IPS-15b (cell line): ENCODE results near the gene LHX1.

Source experiments
- H3K27me3 ChIP-seq: one replicate; pipeline ENCODE4 v1.6.1; 2013; ENCODE audit warnings: low read length; ENCODE audit not compliant: control insufficient read depth, insufficient read depth
- H3K36me3 ChIP-seq: one replicate; pipeline ENCODE4 v1.6.1; 2013; ENCODE audit warnings: low read length; ENCODE audit not compliant: control insufficient read depth, insufficient read depth
- H3K4me1 ChIP-seq: one replicate; pipeline ENCODE4 v1.6.1; 2013; ENCODE audit warnings: mild to moderate bottlenecking, low read length; ENCODE audit not compliant: control insufficient read depth, insufficient read depth
- H3K4me3 ChIP-seq: one replicate; pipeline ENCODE4 v1.5.1; 2013; ENCODE audit warnings: low read depth, low read length
- H3K9ac ChIP-seq: one replicate; pipeline ENCODE4 v1.6.1; 2013; ENCODE audit warnings: low read depth, mild to moderate bottlenecking, low read length
- H3K9me3 ChIP-seq: one replicate; pipeline ENCODE4 v1.6.1; 2013; ENCODE audit warnings: mild to moderate bottlenecking, low read length; ENCODE audit not compliant: control insufficient read depth, insufficient read depth

LHX1 gene

DNA sequence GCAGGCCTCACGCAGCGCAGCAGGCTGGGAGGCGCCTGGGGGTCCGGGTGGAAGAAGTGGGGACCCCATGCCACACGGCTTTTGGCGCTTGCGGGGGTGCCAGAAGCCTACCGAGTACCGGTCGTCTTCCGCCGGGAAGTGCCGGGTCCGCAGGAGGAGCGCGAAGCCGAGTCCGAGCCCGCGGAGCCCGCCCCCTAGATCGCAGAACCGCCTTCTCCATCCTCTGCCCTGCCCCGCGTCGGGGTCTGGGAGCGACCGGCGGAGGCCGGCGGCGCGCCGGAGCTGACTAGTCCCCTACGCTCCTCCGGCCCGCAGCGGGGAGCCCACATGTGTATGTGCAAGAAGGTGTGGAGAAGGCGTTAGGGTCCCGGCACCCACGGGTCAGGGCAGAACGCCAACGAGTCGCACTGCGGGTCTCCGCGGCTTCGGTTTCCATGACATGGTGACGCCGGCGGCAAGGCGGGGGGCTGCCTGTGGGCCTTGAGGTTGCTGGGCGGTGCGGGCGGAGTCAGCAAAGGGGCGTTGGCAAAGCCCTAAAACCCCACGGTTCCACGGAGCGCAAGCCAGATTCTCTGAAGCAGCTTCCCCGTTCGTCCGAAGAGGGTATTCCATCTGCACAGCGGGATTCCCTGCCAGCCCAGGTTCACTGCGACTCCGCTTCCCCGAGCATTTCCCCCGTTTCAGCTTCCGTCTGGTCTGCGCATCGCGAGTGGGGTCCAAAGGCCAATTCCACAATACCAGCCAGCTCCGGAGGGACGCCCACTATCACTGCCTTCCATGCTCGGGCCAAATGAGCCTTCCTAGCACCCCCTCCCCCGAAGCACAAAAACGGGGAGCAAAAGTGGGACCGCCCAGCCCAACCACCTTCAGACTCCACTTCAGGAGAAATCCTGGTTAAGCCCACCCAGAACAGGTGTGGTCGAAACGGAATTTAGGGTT lies 2.3 kb upstream of the LHX1 start:
- Histone ChIP-seq H3K4me1 (peaks cover 17% of the 10 kb centered on the region), H3K36me3 (no peaks in the 10 kb centered on the region), H3K9me3 (no peaks in the 10 kb centered on the region), H3K9ac (no peak overlapping the region), H3K4me3 (peak overlapping the region; percentile 67), H3K27me3 (peaks cover 96% of the 10 kb centered on the region)

DNA sequence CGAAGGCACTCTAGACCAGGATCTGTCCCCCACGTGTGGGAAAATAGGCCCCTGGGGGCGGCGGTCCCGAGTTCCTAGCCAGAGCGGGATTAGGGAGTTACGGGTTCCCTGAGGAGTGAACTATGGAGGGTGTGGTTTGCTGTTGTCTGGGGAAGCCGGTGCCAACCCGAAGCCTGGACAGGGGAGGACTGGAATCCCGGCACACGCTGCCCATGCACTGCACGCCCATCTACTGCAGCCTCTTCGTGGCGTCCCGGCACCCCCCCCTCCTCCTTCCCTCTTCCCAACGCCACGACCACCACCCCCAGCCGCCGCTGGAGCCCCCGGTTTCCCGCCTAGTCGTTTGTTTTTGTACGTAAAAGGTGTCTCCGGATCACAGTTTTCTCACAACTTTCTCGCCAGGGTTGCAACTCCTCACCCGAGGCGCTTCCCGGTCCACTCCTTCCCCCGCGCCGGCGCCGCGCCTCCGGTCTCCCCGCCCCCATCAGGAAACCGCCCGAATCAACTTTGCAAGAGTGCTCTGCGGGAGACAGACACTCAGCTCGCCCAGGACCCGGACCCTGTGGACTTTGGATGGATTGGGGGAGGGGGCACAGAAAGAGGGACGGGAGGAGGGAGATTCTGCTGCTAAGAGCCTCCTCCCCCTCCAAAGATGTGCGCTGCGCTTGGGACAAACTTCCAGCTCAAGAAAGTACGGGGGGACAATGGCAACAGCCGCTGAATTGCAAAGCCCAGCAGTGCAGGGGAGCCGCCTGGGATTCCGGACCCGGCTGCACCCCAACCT lies 1.4 kb upstream of the LHX1 start:
- H3K9ac ChIP-seq: no peak overlapping the region
- peaks cover 96% of the 10 kb centered on the region for H3K27me3 ChIP-seq
- H3K4me3 ChIP-seq: peak overlapping the region; percentile 67
- H3K9me3 ChIP-seq: no peaks in the 10 kb centered on the region
- peaks cover 14% of the 10 kb centered on the region for H3K4me1 ChIP-seq
- H3K36me3 ChIP-seq: no peaks in the 10 kb centered on the region

- Histone ChIP-seq H3K36me3 (no peaks in the 10 kb centered on the region), H3K9ac (no peak overlapping the region), H3K4me1 (peaks cover 13% of the 10 kb centered on the region), H3K27me3 (peaks cover 96% of the 10 kb centered on the region), H3K4me3 (peak overlapping the region; percentile 67), H3K9me3 (no peaks in the 10 kb centered on the region)
Observed at GRCh38 chr17:36936455-36937000, 747 bp upstream of the LHX1 start.

DNA sequence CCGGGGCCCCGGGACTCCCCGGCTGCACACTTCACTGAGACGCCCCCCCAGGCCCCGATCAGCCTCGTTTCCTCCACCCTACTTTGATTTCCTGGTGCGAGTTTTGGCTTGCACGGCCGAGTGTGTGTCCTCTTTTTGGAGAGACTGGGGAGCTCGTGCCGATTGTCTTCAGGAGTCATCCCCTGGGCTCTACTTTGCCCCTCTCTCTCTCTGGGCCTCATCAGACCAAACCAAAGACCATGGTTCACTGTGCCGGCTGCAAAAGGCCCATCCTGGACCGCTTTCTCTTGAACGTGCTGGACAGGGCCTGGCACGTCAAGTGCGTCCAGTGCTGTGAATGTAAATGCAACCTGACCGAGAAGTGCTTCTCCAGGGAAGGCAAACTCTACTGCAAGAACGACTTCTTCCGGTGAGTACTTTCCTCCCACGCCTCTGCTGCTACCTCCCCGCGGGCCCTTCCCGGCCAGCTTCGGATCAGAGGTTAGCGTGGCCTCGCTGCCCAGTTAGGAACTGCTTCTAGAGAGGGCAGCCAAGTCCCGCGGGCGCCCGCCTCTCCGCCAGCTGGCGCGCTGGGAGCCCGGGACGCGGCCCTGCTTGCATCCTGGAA lies 787 bp downstream of the LHX1 start:
- Histone ChIP-seq H3K36me3 (no peaks in the 10 kb centered on the region), H3K27me3 (peaks cover 97% of the 10 kb centered on the region), H3K9me3 (no peaks in the 10 kb centered on the region), H3K9ac (no peak overlapping the region), H3K4me3 (peak overlapping the region; percentile 67), H3K4me1 (peaks cover 9% of the 10 kb centered on the region)

GRCh38 chr17:36938566-36939051 lies 1.3 kb downstream of the LHX1 start:
- peaks cover 8% of the 10 kb centered on the region for H3K4me1 ChIP-seq
- H3K27me3 ChIP-seq: peaks cover 97% of the 10 kb centered on the region
- peak overlapping the region; percentile 67 for H3K4me3 ChIP-seq
- H3K9ac ChIP-seq: no peak overlapping the region
- no peaks in the 10 kb centered on the region for H3K36me3 ChIP-seq
- H3K9me3 ChIP-seq: no peaks in the 10 kb centered on the region

GRCh38 chr17:36939052-36939801 lies 2.0 kb downstream of the LHX1 start:
- H3K9me3 ChIP-seq: no peaks in the 10 kb centered on the region
- peak overlapping the region; percentile 67 for H3K4me3 ChIP-seq
- H3K9ac ChIP-seq: no peak overlapping the region
- peaks cover 97% of the 10 kb centered on the region for H3K27me3 ChIP-seq
- peaks cover 8% of the 10 kb centered on the region for H3K4me1 ChIP-seq
- H3K36me3 ChIP-seq: no peaks in the 10 kb centered on the region

DNA sequence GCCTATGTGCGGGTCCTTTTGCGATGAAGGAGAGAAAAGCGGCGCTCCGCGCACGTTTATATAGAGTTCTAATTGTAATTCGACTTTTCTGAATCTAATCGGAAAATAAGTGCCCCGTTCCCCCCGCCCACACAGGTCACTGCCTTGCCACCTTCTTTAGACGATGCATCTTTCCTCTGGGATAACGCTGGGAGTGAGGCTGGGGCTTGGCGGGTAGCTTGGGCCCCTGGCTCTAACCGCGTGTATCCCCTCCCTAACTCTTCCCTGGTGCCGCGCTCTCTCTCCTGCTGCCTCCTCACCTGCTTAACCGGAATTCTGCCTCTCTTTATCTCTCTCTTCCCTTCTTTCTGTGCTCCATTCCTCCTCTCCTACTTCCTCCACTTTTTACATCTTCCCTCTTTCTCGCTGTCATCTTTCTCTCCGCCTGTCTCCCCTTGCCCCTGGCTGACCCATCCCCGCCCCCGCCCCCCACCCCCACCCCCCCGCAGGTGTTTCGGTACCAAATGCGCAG lies 2.6 kb downstream of the LHX1 start:
- peak overlapping the region; percentile 3 for H3K4me3 ChIP-seq
- no peaks in the 10 kb centered on the region for H3K9me3 ChIP-seq
- no peaks in the 10 kb centered on the region for H3K36me3 ChIP-seq
- peaks cover 8% of the 10 kb centered on the region for H3K4me1 ChIP-seq
- H3K9ac ChIP-seq: no peak overlapping the region
- H3K27me3 ChIP-seq: peaks cover 97% of the 10 kb centered on the region

DNA sequence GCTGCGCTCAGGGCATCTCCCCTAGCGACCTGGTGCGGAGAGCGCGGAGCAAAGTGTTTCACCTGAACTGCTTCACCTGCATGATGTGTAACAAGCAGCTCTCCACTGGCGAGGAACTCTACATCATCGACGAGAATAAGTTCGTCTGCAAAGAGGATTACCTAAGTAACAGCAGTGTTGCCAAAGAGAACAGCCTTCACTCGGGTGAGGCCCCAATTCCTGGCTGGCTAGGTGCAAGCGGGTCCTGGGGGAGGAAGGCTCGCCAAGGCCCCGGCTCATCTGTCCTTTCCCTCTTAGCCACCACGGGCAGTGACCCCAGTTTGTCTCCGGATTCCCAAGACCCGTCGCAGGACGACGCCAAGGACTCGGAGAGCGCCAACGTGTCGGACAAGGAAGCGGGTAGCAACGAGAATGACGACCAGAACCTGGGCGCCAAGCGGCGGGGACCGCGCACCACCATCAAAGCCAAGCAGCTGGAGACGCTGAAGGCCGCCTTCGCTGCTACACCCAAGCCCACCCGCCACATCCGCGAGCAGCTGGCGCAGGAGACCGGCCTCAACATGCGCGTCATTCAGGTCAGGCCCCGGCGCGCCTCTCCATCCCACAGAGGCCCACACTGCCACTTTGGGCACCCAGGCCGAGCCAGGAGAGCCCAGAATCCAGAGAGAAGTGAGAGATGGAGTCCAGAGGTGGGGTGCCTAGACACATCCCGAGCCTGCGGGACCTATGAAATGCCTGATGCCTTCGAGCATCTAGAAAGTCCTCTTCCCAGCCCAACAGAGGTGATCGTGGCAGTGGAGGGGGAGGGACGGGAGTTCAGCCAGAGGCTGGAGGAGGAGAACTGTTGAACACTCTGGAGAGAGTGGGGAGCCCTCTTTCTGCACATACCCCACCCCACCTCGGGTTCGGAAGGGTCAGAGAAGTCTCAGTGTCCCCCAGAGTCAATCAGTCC lies 3.3 kb downstream of the LHX1 start:
- Histone ChIP-seq H3K27me3 (peaks cover 97% of the 10 kb centered on the region), H3K4me3 (peak overlapping the region; percentile 47), H3K36me3 (no peaks in the 10 kb centered on the region), H3K4me1 (peaks cover 9% of the 10 kb centered on the region), H3K9me3 (no peaks in the 10 kb centered on the region), H3K9ac (no peak overlapping the region)

DNA sequence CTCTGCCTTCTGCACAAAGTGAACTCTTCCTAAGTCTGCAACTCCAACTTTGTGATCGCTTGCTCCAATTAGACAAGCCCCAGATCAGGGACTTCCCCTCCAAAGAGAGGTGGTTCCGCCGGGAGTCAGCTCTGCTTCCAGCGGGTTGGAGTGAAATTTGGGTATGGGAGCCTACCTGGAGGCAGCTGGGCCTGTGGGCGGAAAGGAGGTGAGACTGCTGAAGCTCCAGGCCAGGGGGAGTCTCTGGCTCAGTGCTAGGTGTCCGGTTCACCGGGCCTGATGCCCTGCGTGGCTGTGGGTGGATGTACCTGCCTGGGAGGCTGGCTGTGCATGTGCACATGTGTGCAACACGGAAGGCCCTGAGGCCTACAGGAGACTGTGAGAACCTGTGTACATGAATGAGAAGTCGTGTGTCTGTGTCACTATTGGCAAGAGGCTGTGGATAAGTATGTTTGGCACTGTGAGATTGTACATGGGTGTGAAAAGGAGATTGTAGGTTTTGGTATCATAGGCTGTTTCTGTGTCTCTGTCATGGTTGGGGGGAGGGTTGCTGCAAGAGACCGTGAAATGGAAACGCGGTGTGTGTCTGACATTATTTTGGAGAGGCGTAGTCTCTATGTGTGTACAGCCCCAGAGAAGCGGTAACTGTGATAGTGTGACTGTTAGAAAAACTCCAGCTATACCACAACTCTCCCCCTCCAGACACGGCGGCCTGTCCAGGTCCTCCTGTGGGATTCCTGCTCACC lies 4.2 kb downstream of the LHX1 start:
- no peaks in the 10 kb centered on the region for H3K9me3 ChIP-seq
- peaks cover 14% of the 10 kb centered on the region for H3K4me1 ChIP-seq
- H3K27me3 ChIP-seq: peaks cover 98% of the 10 kb centered on the region
- no peak overlapping the region for H3K9ac ChIP-seq
- H3K4me3 ChIP-seq: peak overlapping the region; percentile 47
- no peaks in the 10 kb centered on the region for H3K36me3 ChIP-seq
